Astrocyte of the cerebellum (primary cell): ENCODE results near the gene MMP25.

ENCODE experiments used
- DNase-seq: peaks from one replicate; pipeline ENCODE4 v3.0.0-alpha.2; 2011; ENCODE audit warnings: low read depth
- H3K4me3 ChIP-seq: 2 replicates; pipeline ENCODE4 v1.5.1; 2011; ENCODE audit warnings: mild to moderate bottlenecking, low read depth, low read length, moderate library complexity
- in situ Hi-C: cut with HindIII; loops from 2 replicates; pipeline ENCODE4 v1.10.0; 2017; ENCODE audit warnings: low sequenced_read_pairs
- TF ChIP-seq, protein P1 (sequence below): IDR thresholded peaks from 2 replicates; pipeline ENCODE4 v1.5.1; 2012; ENCODE audit warnings: low read length, low read depth, moderate library complexity, mild to moderate bottlenecking; ENCODE audit errors: missing control alignments

Gene MMP25

DNA sequence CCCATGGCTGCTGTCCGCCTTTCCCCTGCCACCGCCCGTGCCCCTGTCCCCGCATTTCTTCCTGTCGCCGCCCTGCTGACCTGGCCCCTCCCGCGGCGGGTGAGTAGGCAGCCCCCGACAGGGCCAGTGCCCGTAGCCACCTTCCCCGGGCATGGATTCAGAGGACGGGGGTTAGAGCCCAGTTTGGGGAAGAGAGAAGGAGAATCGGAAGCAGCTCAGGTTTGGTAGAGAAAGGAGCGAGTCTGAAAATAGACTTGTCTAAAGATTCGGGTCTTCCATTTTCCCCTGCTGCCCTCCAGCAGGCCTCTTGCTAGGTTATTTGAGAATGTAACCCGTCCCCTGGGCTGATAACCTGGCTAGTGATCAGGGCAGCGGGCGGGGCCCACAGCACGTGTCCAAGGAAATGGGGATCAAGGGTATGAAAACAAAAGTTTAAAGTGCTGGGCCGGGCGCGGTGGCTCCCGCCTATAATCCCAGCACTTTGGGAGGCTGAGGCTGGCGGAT is 41.5 kb upstream of the MMP25 start:
- TF ChIP-seq, protein P1, sequence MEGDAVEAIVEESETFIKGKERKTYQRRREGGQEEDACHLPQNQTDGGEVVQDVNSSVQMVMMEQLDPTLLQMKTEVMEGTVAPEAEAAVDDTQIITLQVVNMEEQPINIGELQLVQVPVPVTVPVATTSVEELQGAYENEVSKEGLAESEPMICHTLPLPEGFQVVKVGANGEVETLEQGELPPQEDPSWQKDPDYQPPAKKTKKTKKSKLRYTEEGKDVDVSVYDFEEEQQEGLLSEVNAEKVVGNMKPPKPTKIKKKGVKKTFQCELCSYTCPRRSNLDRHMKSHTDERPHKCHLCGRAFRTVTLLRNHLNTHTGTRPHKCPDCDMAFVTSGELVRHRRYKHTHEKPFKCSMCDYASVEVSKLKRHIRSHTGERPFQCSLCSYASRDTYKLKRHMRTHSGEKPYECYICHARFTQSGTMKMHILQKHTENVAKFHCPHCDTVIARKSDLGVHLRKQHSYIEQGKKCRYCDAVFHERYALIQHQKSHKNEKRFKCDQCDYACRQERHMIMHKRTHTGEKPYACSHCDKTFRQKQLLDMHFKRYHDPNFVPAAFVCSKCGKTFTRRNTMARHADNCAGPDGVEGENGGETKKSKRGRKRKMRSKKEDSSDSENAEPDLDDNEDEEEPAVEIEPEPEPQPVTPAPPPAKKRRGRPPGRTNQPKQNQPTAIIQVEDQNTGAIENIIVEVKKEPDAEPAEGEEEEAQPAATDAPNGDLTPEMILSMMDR = no peak
- in situ Hi-C loops = no loop called here
- DNase-seq = no peak
- H3K4me3 ChIP-seq = peak overlapping the region; percentile 12

- H3K4me3 ChIP-seq = no peak overlapping the region
Observed at GRCh38 chr16:3007059-3007956, 39.1 kb upstream of the MMP25 start.

DNA sequence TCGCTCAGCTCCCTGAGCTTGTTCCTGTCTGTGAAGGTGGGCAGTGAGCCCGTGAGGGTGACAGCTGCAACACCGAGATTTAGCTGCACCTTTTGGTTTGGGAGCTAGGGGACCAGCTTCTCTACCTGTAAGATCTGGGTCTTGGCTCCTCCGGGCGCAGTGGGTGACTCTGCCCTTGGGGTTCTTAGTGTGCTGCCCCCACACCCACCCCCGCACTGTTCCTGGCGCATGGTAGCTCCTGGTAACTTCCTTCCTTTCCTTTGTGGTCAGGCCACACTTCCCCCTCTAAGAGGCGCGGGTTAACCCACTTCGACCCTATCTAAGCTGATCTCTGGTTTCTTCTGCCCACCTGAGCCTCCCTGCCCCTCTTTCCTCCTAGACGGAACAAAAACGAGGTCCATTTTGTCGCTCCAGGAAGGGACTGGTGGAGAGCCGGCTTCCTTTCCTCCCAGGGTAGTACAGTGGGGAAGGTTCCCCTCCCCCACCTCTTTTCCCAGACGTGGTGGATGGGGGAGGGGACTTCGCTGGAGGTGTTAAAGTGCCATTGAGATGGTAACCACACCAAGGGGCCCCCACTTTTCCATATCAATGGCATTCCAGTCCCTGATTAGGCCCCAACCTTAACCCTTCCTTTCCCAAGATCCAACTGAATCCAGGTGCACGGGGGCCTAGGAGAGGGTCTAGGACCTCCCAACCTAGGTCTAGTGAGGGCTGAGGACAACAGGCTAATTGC is 38.2 kb upstream of the MMP25 start:
- in situ Hi-C loops = no loop called here
- TF ChIP-seq, protein P1 = no peak
- no peak for DNase-seq
- no peak overlapping the region for H3K4me3 ChIP-seq

More at GRCh38 chr16:3007059-3007956, 39.1 kb upstream of the MMP25 start:
- TF ChIP-seq, protein P1 = no peak
- in situ Hi-C loops = no loop called here
- DNase-seq = no peak

- no peak for DNase-seq
- TF ChIP-seq, protein P1 = no peak
- no peak overlapping the region for H3K4me3 ChIP-seq
- in situ Hi-C loops = no loop called here
Observed at GRCh38 chr16:3008690-3009037, 37.7 kb upstream of the MMP25 start.

DNA sequence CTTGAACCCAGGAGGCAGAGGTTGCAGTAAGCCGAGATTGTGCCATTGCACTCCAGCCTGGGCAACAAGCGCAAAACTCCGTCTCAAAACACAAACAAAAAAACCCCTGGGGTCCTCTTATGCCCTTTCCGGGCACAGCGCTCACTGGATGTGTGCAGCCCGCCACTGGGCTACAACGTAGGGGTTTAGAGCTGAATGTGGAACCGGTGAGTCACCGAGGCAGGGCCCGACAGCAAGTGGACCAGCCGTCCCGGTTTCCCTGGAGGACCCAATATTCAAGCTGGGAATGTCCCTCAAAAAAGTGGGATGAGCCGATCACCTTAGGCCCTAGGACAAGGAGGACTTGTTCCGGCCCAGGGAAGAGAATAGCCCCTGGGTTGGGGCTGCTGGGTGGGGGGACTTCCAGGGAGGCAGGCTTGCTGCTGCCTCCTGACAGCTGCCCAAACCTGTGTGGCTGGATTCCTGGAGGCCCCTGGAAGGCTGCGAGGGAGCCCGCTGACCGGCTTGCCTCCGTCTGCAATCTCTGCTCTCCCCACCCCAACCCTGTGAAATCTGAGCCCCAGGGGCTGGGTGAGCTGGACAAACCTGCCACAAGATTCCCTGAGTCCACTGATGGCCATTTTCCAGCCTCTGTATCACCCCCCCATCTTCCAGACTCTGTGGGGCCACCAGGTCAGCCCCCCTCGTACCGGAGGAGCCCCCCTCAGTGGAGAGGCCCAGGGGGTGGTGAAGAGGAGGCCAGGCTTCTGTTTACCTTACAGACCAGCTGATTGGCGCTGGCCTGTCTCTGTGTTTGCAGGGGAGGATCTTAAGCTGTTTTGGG is 36.6 kb upstream of the MMP25 start:
- TF ChIP-seq, protein P1 = no peak
- H3K4me3 ChIP-seq = no peak overlapping the region
- in situ Hi-C loops = no loop called here
- no peak for DNase-seq

GRCh38 chr16:3010510-3010909 is 35.9 kb upstream of the MMP25 start:
- in situ Hi-C loops = no loop called here
- TF ChIP-seq, protein P1 = no peak
- DNase-seq = no peak
- H3K4me3 ChIP-seq = no peak overlapping the region
